ENCODE results near the gene MCC. TPM values are rescaled to one million over a fixed set of nuclear protein-coding genes. Genes with fewer than 3 reads are reported as not detected.

Gene MCC
- total RNA-seq, 1 experiment from 2014 or later, result 23.5 TPM

- POLR2A ChIA-PET, result interaction anchor here (1.1 kb wide), 1 partner anchor 35 kb away, joined by 3 read pairs; the partner anchor contains the start of gene MCC
- no peak overlapping the region for H3K27ac Mint-ChIP-seq
- H3K4me1 Mint-ChIP-seq, result no peaks in the 10 kb centered on the region
- H3K4me3 Mint-ChIP-seq, result no peak overlapping the region
- H3K9me3 Mint-ChIP-seq, result peaks cover 1% of the 10 kb centered on the region; the same call in 1 of the 2 replicates
- no peaks in the 10 kb centered on the region; the same call in 1 of the 2 replicates for H3K27me3 Mint-ChIP-seq (ENCODE audit: low read depth)
- no peak for TF ChIP-seq E2F5 (CRISPR knock-in tag; IDR thresholded peaks at IDR 0.05)
- no peak for TF ChIP-seq ATF3 (CRISPR knock-in tag; conservative IDR thresholded peaks at IDR 0.05)
- TF ChIP-seq JAZF1 (CRISPR knock-in tag; IDR thresholded peaks at IDR 0.05), result no peak
- TF ChIP-seq ZNF512 (CRISPR knock-in tag; IDR thresholded peaks at IDR 0.05; ENCODE audit: borderline replicate concordance), result no peak
- TF ChIP-seq ZNF416 (CRISPR knock-in tag; IDR thresholded peaks at IDR 0.05), result no peak
- TF ChIP-seq ZNF263 (CRISPR knock-in tag; IDR thresholded peaks at IDR 0.05; ENCODE audit: low read depth), result no peak
- no peak for TF ChIP-seq CREB1 (CRISPR knock-in tag; IDR thresholded peaks at IDR 0.05)
- TF ChIP-seq ZNF121 (CRISPR knock-in tag; IDR thresholded peaks at IDR 0.05), result no peak
- TF ChIP-seq ZNF281 (CRISPR knock-in tag; IDR thresholded peaks at IDR 0.05), result no peak
- CTCF ChIA-PET, result interaction anchor here (1.2 kb wide), 1 partner anchor 14 kb away, joined by 3 read pairs; no protein-coding TSS in a partner anchor
- H3K36me3 Mint-ChIP-seq, result no peaks in the 10 kb centered on the region
- no peak for DNase-seq (ENCODE audit: low spot score)
- ATAC-seq, result no peak
These were observed 35.3 kb downstream of the MCC start for GRCh38 chr5:113452941-113453340.

- ATAC-seq (no peak), DNase-seq (ENCODE audit: low spot score) (no peak)
- H3K36me3 Mint-ChIP-seq, result no peaks in the 10 kb centered on the region
- TF ChIP-seq NR3C1 (CRISPR knock-in tag; conservative IDR thresholded peaks at IDR 0.05; ENCODE audit: low read depth) (no peak), CDX4 (CRISPR knock-in tag; IDR thresholded peaks at IDR 0.05; ENCODE audit: borderline replicate concordance) (no peak), ZNF423 (CRISPR knock-in tag; IDR thresholded peaks at IDR 0.05) (no peak), HMGA2 (CRISPR knock-in tag; IDR thresholded peaks at IDR 0.05) (no peak), E2F5 (CRISPR knock-in tag; IDR thresholded peaks at IDR 0.05) (no peak), TP53 (CRISPR knock-in tag; IDR thresholded peaks at IDR 0.05) (no peak), RELA (CRISPR knock-in tag; IDR thresholded peaks at IDR 0.05; ENCODE audit: borderline replicate concordance) (no peak), TEAD1 (CRISPR knock-in tag; IDR thresholded peaks at IDR 0.05) (no peak), ZNF219 (CRISPR knock-in tag; IDR thresholded peaks at IDR 0.05; ENCODE audit: borderline replicate concordance) (no peak), GRHL2 (CRISPR knock-in tag; IDR thresholded peaks at IDR 0.05; ENCODE audit: insufficient replicate concordance, severe bottlenecking) (no peak), ELF4 (CRISPR knock-in tag; IDR thresholded peaks at IDR 0.05; ENCODE audit: low read depth) (no peak), ZNF263 (CRISPR knock-in tag; IDR thresholded peaks at IDR 0.05; ENCODE audit: low read depth) (no peak)
- H3K27me3 Mint-ChIP-seq (ENCODE audit: low read depth), result no peaks in the 10 kb centered on the region; the same call in 1 of the 2 replicates
- CTCF ChIA-PET, result no interaction called here
- H3K27ac Mint-ChIP-seq, result no peak overlapping the region
- POLR2A ChIA-PET, result no interaction called here
- H3K4me3 Mint-ChIP-seq, result no peak overlapping the region
- H3K4me1 Mint-ChIP-seq, result no peaks in the 10 kb centered on the region
- no peaks in the 10 kb centered on the region for H3K9me3 Mint-ChIP-seq
These were observed 36.5 kb downstream of the MCC start for GRCh38 chr5:113451797-113452196.
